GM18498 (cell line): ENCODE data around the gene CNIH3.

Experiments
- ATAC-seq: cut with Tn5 transposase; IDR thresholded peaks from one replicate; pipeline ENCODE4 v1.9.1; 2021; ENCODE audit warnings: mild to moderate bottlenecking, moderate library complexity; ENCODE audit not compliant: unreplicated experiment

The CNIH3 gene

DNA sequence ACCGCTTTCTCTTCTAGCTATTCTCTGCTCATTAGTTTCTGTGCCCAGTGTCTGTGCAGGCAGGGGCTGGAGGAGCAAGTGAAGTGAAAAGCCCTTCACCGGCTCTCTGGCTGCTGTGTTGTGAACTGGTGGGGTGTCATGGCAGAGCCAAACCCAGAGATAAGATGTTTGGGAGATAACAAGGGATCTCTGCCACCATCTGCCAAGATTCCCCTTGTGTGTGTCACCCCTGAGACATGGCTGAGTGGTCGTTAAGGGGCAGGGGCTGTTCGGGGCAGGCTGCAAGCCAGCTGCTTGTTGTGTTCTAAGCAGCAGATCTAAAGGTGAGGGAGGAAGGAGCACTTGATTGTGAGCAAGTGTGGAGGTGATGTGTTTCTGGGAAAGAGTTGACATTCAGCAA is 24.5 kb downstream of the CNIH3 start:
- no peak for ATAC-seq

DNA sequence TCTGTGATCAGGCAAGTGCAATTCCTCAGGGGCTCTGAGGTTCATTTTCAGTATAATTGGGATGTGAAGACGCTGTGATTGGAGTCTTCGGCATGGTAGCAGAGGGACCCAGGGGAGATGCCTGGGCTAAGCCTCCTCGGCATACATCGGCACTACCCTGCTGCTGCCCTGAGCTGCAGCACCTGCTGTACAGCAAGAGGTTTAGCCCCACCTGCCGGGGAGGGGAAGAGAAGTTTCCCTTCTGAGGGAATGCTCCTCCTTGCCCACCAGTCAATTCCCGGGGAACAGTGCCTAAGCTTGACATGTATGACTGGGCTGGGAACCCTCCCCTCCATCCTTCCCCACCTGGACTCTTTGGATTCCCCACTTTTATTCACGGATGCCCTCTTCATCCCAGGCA is 24.9 kb downstream of the CNIH3 start:
- no peak for ATAC-seq

DNA sequence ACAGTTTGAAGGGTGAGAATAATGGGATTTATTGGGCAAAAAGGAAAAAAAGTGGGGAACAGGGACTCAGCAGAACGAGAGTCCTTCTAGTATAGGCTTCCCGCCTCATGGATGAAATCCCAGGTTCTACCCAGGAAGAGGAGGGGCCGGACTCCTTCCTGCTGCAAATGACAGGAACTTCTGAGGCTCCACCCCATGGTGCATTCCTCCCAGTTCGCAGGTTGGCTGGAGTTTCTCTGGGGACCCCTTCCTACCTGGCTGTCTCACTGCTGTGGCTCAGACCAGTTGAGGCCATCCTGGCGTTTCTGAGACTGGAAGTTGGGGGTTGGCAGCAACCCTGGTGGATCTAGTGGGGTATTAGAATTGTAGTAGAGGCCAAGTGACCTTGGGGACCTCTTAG is 27.5 kb downstream of the CNIH3 start:
- no peak for ATAC-seq

DNA sequence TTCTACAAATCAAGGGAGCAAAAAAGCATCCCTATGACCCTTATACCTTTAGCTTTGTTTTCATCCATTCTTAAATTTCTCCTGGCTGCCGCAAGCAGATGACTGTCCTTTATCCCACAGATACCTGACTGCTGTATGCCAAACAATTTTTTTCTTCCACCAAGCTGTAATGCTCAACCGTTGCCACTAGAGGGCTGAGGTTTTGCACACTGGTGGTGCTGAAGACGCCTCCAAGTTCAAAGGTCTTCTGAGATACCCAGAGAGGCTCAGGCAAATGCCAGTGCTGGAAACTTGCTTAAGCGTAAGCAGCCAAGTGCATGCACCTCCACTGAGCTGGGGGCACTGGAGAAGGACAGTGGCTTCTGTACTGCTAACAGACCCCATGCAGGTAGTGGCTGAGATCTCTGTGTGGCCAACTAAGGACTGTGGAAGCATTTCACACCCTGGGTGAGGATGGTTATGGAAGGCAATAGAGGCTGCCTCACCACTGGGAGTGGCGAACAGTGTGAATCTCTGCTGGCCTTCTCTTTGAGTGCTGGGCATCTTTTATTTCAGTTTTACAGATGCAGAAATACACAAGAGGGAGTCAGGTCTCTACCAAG is 28.5 kb downstream of the CNIH3 start:
- ATAC-seq = peak; percentile 82

DNA sequence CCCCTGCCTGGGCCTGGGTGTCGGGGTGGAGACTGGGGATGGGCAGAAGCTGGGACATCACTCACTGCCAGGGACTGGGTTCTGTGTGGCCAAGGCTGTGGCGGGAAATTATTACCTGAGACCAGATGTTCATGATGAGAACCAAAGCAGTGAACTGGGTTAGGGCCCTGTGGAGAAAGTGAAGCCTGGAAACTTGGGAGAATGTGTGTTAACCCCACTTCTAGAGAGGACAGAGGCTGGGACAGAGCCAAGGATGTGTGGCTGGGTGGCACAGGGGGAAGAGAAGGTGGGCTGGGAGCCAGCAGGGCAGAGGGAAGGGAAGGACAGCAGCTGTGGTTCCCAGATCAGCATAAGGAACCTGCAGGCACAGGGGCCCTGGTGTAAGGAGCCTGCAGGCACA is 31.3 kb downstream of the CNIH3 start:
- ATAC-seq = no peak

DNA sequence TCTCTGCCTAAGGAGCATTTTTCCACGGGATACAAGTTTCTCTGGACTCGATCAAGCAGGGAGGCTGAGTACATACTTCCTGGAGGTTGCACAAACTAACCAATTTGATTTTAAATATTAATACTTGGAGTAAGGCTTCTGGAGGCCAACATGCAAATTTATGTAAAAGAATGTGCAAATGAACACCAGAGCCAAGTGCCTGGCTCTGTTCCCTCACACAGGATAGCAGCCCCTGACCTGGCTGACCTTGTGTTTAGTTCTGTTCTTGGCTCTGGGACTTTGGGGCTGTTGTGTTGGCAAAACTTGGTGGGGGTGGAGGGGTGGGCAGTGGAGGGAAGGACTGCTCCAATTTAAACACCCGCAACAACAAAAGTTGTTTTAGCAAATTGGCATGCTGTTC is 34.2 kb downstream of the CNIH3 start:
- no peak for ATAC-seq

DNA sequence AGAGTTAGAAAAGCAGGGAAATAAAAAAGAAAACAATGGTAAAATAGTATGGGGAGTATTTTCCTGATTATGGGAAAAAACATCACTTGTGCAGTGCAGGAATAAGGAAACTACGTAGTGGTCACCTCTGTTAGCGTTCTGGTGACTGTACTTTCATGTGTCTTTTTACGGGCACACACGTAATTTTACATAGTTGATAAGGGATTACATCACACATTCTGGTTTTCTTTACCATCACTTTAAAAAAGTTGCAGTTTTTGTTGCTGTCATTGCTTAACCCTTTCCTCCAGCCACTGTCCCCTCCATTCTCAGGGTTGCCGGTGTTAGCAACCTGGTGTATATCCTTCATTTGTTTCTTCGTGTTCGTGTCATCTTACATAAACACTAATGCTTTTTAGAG is 35.1 kb downstream of the CNIH3 start:
- ATAC-seq = no peak

DNA sequence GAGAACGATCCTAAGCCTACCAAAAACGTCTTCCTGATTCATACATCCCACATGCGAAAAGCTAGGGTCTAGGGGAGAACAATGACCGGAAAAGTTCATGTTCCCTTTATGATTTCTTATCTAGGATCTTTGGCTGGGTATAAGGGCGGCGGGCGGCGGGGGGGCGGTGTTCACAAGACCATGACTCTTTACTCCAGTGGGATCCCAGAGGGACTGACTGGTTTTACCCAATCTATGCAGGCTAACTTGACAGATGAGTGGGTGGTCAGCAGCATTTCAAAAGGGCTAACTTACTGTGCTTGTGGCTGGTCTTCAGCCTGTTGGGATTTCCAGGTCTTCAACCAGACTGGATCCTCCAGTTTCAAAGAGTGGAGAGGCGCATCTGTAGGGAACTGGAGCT is 40.3 kb downstream of the CNIH3 start:
- no peak for ATAC-seq

DNA sequence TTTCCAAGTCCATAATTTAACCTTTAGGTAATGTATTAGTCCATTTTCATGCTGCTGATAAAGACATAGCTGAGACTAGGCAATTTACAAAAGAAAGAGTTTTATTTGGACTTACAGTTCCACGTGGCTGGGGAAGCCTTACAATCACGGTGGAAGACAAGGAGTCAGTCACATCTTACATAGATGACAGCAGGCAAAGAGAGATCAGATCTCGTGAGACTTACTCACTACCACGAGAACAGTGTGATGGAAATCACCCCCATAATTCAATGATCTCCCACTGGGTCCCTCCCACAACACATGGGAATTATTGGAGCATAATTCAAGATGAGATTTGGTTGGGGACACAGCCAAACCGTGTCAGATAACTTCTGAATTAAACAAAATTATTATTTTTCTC is 44.0 kb downstream of the CNIH3 start:
- no peak for ATAC-seq

DNA sequence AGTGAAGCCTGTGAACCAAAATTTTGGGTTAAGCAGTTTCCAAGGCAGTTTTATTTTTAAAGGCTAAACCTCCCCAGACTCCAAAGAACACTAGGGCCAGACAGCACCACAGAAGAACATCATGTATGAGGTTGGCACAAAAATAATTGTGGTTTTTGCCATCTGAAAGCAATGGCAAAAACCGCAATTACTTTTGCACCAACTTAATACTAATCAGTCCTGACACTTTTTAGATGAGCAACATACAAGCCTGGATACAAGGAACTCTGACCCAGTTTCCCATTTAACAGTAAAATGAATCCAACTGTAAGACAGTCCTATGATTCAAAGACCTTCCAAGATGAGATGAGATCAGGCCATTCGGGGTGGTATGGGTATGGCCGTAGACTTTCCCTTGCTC is 46.8 kb downstream of the CNIH3 start:
- no peak for ATAC-seq

DNA sequence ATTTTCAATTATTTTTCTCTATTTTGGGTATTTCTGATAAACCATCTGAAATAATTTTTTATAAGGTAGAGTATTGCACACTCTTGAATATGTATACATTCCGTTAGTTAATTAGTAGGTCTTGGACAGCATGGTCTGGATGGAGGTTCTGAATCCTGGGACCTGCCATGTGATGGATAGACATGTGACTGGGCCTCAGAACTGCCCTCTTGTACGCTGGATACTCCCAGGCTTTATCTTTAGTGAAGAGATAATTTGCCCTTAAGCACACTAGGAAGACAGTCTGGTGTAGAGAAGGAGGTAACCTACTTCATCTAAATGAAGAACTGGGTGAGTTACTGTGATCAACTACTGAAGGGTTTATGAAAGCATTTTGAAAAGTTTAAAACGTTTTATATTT is 48.9 kb downstream of the CNIH3 start:
- ATAC-seq = no peak

DNA sequence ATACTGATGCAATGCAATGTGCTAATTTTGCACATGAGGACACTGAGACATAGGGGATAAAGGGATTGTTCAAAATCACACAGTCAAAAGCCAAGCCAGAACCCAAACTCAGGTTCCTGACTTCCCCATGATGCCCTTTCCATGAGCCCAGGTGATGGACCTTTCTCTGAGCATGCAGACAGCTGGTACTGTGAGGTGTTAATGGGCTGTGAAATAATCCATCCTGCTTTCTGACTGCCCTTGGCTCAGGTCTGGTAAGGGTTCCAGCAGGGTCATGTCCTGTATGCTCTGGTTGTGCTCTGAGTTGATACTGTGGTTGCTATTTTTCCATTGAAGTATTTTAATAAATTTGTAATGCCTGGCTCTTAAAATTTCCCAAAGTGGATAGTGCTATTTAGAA is 50.0 kb downstream of the CNIH3 start:
- ATAC-seq = no peak

DNA sequence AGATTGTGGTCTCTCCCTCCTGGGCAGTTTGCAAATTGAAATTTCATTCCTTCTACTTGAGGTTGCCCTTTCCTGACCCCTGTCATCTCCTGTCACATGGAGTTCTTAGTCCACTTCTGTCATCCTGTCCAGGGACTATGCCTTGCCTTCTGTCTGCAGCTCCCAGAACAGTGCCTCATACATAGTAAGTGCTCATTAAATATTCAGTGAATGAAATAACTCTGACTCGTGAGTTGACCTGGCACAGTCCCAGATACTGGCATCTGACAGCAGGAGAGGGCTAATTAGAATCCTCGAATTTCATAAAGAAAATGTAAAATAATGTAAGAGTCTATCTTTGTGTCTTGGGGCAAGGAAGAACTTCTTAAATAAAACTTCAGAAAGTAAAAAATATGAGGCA is 50.8 kb downstream of the CNIH3 start:
- ATAC-seq = no peak

DNA sequence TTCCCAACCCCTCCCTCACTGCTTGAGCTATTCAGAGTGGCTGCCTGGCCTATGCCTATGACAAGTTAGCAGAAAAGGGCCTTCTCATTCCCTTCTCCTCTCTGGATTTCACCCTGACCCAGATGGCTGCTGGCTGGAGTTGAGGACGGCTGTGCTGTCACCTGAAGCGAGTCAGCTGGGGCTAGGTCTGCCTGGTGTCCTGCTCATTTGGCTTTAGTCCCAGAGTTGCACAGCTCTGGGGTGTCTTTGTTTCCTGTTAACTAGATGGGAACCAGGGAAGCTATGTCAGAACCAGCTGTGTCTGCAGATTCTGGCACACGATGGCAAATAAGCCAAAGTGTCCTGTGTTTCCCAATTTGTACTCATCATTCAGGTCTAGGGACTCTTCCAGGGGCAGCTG is 52.9 kb downstream of the CNIH3 start:
- no peak for ATAC-seq

DNA sequence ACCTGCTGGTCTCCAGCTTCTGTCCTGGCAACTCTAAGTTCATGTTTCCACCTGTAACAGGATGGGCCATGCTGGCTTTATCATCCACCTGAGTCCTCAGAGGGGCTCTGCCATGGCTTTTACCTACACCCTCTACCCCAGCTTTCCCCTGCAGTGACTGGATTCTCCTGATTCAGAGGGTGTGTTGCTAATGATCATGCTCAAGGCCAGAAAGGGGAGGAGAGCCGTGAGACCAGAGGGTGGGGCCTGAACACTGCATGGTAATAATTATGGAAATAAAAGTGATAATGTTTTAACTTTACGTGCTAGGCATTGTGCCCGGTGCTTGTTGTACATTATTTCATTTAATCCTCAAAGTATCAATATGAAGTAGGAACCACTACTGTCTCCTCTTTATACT is 53.3 kb downstream of the CNIH3 start:
- no peak for ATAC-seq

DNA sequence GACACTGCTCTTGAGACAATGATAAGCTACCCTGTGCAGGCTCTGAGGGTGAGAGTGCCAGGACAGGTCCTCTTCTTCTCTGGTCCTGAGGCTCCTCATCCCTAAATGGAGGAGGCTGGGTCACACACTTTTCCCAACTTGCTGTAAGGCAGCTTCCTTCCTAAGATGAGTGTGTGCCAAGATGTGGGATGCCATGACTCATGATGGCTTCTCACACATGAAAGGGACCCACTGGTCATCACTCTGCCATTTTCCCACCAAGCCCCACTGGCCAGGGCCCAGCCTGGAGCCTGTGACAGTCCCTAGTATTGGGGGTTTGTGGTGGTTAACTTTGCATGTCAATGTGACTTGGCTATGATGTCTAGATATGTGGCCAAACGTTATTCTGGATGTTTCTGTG is 54.4 kb downstream of the CNIH3 start:
- no peak for ATAC-seq

DNA sequence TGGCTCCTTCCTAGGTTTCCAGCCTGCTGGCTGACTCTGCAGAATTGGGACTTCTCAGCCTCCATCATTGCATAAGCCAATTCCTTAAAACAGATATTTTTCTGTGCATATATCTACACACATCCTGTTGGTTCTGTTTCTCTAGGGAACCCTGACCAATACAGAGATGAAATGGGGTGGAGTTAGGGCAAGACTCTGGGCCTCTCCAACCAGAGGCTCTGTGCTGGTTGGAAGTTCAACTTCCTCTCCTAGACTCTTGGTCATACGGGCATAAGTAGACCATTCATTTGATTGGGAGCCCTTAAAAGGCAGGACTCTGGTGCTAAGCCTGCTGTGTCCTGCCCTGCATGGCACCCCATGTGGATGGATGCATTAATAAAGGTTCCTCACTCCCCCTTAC is 55.0 kb downstream of the CNIH3 start:
- no peak for ATAC-seq

DNA sequence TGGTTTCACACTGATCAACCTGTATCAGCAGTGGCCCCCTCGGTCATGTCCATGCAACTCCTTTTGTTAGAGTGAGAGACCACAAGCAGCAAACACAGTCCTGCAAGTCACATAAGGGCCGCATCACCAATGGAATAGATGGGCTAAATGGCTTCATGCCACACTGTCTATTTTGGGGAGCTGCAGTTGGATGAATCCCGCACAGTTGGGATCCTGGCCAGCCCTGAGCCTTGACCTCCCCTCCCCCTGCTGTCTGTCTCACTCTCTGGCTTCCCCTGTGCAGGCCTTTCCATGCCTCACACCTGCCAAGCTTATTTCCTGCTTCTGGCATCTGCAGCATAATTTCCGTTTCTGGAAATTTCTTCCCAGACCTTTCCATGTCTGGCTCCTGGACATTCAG is 57.0 kb downstream of the CNIH3 start:
- ATAC-seq = no peak

DNA sequence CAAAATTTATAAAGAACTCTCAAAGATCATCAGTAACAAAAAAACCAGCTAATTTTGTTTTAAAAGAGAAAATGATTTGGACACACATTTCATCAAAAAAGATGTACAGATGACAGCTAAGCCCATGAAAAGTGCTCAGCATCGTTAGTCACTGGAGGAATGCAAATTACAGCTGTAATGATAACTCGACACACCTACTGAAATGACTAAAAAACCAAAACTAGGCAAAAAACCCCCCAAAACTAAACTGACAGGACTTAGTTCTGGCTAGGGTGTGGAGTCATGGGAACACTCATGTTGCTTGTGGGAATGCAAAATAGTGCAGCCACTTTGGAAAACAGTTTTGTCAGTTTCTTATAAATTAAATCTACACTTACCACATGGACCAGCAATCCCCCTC is 59.5 kb downstream of the CNIH3 start:
- no peak for ATAC-seq

DNA sequence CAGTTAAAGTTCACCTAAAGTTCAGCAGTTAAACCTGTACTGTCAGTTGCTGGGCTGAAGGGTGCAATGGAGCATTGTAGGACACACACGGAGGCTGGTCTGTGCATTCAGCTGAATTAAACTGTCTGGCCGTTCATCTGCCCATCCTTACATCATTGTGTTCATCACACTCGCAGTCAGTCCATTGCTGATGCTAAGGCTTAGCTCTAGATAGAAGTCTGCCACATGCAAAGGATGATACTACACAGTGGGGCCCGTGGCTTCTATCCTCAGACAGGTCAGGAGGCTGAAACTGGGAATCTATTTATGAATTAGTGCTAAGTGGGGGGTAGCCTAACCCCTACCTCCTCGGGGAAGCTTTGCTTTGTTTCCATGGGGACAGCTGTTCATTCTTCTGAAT is 60.4 kb downstream of the CNIH3 start:
- ATAC-seq = no peak

DNA sequence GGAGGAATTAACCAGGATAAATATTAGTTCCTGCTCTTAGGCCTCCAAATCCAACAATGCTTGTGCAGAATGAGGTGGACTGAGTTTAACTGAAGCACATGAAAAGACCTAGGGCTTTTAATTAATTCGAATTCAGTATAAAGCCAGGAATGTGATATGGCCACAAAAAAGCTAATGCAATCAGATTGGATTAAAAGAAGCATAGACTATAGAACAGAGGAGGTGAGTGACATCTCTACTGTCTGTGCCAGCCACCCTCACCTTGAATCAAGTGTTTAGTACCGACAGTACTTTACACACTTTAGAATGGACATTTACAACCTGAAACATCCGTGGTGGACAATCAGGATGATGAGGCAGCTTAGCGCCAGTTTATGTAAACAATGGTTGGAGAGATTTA is 62.1 kb downstream of the CNIH3 start:
- no peak for ATAC-seq

DNA sequence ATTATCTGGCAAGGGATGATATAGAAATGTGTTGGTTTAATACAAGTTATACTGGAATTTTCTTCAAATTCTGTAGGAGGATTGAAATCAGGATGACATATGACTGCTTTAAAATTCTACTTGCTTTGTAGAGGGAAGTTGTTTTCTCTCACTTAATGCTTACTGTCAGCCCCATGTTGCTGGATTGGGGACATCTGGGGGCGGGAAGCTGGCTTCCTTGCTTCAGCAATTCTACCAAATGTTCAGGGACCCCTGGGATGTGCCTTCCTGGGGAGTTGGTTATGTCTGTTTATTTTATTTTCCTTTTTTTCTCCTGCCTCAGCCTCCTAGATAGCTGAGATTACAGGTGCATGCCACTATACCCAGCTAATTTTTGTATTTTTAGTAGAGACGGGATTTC is 63.5 kb downstream of the CNIH3 start:
- ATAC-seq = no peak

DNA sequence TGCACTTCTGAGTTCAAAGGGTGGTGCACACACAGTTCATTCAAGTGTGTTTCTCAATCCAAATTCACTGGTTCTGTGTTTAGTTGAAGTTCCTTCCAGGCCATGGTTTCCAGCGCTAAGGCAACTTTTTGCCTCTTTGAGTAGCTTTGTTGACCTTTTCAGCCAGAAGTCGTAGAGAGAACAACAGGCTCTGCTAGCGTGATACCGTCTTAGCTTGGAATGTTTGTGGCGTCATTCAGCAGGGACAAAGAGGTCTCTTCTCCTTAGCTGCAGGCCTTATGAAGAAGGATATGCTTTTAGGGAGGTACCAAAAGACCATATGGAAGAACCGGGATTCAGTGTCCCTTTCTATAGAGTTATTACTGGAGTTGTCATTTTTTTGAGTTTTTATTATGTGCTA is 65.7 kb downstream of the CNIH3 start:
- no peak for ATAC-seq

DNA sequence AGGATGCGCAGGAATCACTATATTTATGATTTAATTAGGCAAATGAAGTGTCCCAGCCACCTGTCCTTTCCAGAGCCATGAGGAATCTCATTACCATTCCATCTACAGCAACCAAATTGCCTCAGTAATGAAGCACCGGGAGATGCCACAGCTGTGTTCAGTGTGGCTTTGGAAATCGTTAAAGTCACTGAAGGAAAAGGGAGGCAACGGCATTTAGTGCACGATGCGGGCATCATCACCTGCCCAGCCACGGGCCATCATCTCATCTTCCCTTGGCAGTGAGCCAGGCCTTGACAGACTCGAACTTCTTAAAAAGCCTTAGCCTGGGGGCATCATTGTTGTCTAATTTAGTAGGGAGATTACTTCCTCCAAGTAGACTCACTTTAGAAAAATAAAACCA is 67.8 kb downstream of the CNIH3 start:
- no peak for ATAC-seq
